ENCODE results near the gene MPHOSPH8. TPM values are rescaled to one million over a fixed set of nuclear protein-coding genes. Genes with fewer than 3 reads are reported as not detected.
"Not testable (repeated sequence)": the region's sequence is repeated elsewhere in the genome, so short reads cannot be mapped to it uniquely, and the experiment has no call there.

Gene MPHOSPH8
- polyA plus RNA-seq, 1 donor = 96.6 TPM

DNA sequence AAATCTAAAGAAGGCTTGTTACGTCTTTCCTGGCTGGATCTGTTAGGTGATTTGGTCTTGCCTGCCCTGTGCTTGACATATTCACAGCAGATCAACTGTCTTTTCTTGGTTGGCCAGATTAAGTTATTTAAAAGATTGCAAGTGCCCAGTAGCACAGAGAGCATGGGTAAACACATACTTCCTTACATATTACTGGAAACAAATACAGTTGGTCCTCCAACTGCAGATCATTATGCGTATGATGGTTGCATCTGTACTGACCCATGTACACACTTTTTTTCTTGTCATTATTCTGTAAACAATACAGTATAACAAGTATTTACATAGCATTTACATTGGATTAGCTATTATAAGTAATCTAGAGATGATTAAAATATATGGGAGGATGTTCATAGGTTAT, 9.2 kb upstream of the MPHOSPH8 start:
- no peak for DNase-seq

- peak; percentile 24 for DNase-seq
These were observed 462 bp upstream of the MPHOSPH8 start for GRCh38 chr13:19632915-19633478.

- DNase-seq = peak; percentile 27
These were observed 839 bp downstream of the MPHOSPH8 start for GRCh38 chr13:19634256-19634740.

GRCh38 chr13:19635926-19636325, 2.5 kb downstream of the MPHOSPH8 start:
- DNase-seq = not testable (repeated sequence)

- DNase-seq = no peak
These were observed 10.2 kb downstream of the MPHOSPH8 start for GRCh38 chr13:19643652-19644051.

- DNase-seq = no peak
These were observed 11.5 kb downstream of the MPHOSPH8 start for GRCh38 chr13:19645000-19645399.

DNA sequence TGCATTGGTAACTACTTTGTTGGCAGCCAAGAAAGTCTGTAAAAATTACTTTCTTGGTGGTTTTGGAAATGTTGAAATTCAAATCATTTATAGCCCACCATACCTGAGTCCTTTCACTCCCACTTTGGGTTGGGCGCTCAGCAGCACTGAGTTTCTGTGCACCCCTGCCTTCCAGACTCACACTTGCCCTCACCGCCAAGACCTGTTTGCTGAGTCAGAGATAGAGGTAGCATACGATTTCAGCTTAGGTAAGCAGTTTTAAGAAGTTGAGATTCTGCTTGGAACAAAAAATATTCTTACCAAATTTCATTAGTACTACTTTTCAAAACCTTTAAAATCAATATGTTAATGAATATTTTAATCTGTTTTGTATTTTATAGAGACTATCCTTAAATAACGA, 12.6 kb downstream of the MPHOSPH8 start:
- no peak for DNase-seq

- DNase-seq = no peak
These were observed 17.3 kb downstream of the MPHOSPH8 start for GRCh38 chr13:19650742-19651141.

DNA sequence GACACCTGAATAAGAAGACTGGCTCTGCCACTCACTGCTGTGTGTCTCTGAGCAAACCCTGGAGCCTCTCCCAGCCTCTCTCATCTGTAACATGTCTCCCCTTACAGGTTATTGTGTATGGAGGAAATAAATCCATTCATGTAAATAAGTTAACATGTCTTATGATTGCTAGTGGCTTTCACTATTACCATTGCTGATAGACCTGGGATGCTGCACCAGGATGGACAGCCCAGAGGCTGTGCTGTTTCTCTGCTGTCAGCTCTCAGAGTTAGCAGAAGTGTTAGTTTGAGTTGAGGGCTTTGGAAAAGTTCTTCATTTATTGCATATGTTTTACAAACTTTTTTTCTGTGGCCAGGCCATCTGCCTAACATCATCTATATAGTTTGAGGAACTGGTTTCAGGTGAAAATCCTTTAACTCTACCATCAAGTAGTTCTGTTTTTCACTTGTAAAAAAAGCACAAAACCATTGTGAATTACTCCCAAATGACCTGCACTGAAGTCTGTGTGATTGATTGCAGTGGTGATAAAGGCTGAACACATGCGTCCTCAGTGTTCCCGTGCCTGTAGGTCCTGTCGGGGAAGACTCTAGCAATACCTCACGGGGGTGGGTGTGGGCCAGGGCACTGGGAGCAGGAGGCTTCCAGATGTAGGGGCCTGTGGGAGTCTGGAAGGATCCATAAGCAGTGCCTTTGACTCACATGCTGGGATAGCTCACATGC, 24.6 kb downstream of the MPHOSPH8 start:
- DNase-seq = no peak

DNA sequence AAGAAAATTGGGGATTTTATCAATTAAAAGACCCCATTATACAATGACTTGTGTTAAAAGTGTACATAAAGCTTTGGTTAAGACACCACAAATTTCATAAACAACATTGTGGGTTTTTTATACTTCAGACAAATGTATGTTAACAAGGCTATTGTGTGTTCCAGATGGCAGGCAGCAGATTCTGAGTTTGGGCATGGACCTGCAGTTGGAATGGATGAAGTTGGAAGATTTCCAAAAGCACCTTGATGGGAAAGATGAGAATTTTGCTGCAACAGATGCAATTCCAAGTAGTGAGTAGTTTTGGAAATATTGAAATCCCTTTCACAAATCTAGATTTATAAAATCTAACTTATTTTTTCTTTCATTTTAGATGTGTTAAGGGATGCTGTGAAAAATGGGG, 25.4 kb downstream of the MPHOSPH8 start:
- DNase-seq = no peak

DNA sequence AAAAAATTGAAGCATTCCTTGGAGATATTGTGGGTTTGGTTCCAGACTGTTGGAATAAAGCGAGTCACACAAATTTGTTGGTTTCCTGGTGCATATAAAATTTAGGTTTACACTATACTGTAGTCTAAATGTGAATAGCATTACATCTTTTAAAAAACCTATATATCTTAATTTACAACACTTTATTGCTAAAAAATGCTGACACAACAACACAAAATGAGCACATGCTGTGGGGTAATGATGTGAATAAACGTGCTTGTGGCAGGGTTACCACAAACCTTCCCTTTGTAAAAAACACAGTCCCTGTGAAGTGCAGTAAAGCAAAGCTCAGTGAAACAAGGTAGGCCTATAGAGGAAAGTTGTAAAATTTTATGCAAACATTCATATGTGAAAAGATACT, 27.7 kb downstream of the MPHOSPH8 start:
- DNase-seq = no peak

DNA sequence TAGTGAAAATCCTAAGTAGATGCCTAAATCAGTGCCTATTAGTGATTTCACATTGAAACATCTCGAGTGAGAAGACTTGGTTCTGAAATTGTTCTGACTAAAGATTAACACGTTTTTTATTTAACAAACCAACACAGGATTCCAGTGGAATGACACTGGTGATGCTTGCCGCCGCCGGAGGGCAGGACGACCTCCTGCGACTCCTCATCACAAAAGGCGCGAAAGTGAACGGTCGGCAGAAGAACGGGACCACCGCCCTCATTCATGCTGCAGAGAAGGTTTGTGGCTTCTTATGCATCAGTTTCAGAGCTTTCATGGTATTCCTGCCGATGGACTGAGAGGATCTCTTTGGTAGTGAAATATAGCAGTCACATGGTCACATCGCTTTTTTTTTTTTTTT, 28.1 kb downstream of the MPHOSPH8 start:
- DNase-seq = no peak

GRCh38 chr13:19663416-19663979, 30.0 kb downstream of the MPHOSPH8 start:
- DNase-seq = no peak

DNA sequence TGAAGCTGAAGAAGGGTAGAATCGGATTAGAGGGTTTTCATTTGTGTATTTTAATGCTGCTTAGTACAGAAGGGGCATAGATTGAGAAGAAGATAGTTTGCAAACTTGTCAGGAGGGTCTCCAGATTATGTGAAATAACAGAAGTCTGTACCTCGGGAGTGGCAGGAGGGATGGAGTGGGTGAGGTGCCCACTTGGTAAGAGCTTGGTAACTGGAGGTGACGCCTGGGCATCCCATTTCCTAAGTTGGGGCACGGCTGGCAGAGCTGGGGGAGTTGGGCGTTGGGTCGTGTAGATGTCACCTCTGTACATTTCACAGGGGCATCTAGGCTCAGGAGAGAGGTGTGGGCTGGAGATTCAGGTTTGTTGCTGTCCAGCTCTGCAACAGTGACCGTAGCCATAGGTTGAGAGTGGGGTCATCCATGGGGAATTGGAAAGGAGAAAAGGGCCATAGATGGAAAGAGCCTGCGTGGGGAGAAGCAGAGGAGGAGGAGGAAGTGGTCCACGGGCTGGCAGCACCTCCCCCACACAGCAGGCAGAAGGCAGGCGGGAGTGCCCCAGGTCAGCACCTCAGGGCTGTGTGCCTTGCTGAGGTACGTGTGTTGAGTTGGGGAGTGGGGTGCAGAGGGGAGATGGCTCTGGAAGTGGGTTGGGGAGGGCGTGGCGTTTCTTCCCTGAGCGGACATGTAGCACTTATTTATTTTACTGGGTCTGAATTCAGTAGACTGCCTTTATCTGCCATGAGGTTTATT, 31.2 kb downstream of the MPHOSPH8 start:
- no peak for DNase-seq

DNA sequence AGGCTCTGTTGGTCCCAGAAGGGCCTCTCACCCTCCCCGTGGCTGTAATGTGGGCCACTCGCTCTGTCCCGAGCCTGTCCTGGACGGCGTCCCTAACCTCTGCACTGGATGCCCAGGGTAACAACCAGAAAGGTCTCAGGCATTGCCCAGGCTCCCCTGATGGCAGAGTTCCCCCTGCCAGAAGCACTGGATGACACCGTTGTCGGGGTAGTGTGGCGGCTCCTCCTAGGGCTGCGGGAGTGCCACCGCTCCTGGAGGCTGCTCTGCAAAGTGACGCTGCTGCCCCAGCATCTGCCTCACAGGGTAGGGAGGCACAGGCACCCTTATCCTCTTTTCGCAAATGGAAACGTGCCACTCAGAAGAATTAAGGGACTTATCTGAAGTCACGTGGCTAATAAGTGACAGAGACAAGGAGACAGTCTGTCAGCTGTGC, 32.0 kb downstream of the MPHOSPH8 start:
- no peak for DNase-seq

DNA sequence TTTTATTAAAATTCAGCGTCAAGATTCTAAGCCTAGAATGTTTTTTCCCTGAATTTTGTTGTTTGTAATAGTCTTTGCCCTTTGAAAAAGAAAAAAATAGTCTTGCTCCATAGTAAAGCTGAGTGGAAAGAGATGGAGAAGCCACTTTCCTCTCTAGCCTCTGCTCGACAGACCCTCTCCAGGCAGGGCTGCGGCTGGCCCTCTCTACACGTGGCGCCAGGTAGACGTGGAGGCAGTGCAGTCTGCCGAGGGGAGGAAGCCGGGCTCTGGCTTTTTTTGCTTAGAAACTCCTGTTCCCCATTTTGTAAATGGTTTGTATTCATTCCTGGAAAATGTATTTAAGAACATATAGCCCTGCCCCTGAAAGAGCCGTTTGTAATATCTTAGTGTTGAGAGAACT, 35.3 kb downstream of the MPHOSPH8 start:
- DNase-seq = no peak

DNA sequence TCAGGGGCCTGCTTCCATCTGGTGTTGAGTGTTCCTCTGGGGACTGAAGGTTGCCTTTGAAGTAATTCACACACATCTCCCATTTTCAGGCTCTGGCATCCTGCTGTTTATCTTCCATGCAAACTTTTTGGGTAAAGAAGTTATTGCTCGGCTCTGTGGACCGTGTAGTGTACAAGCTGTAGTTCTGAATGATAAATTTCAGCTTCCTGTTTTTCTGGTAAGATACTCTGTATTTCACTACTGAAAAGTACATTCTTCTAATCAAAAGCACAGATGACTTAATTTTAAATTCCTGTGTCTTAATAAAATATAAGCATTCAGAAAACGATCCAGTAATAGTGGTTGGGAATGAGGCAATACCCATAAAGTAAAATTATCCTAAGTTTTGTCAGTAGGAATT, 36.7 kb downstream of the MPHOSPH8 start:
- no peak for DNase-seq

DNA sequence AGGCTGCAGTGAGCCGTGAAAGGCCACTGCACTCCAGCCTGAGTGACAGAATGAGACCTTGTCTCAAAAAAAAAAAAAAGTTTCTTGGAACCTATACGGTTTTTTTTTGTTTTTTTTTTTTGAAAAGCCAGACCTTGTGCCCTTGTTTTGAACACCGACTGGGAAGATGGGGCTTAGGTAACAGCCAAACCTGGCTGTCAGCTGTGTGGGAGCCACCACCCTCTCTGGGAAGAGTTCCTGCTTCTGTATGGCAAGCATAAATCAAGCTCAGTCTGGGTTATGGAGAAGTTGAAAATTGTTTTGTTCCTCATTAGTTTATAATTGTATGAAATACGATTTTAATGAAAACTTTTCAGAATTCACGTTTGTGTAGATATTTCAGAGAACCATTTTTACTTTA, 39.5 kb downstream of the MPHOSPH8 start:
- no peak for DNase-seq

DNA sequence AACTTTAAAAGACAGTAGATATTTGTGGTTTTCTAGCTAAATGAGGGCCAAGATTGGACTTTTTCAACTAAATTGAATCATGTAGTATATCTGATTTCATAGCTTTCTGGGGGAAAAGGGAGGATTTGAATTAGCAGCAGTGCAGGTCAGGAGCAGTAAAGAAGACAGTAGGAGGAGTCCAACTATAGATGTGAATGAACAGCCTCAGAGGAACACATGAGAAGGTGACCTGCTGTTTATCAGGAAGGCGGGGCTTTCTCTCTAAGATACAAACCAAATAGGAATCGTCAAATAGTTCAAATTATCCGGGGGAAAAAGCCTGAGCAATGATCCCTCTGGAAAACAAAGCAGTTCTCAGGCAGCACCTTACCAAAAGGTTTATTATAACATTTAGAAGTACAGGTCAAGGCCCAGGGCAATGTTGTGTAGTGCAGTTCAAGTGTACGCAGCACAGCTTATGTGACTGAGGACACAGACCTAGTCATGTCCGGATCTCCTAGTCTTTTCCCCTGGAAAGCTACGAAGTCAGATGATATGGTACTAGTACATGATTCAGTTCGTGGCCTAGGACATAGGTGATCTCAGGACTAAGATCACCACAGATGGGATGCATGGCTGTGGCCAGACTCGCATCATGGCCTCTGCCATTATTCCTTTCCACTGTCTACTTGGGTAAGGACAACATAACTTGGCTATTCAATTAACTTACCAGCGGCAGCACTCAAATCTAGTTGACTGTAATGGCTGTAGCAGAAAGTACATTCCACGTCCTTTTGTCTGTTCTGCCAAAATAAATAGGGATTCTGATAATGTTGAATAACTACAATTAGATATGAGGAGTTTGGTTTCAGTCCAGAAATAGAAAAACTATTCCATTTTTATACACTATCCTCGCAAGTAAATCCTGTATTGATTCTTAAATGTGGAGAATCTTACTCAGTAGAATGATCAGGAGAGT, 40.3 kb downstream of the MPHOSPH8 start:
- no peak for DNase-seq

DNA sequence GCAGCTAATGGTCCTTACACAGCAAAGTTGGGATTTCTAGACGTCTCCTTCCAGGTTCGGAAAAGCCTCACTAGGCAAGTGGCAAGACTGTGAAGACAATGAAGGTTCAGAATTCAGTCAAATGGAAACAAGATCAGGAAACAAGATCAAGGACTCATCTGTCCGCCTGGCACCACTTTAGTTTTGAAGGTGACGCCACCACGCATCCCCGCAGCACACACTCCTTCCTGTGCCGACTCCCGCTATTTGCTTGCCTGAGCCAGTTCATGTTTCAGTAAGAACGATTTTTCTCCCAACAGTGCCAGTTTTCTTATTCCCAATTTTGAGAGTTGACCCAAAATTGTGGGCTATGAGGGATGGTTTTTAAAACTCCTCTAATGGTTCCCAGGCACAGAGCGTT, 41.4 kb downstream of the MPHOSPH8 start:
- no peak for DNase-seq

GRCh38 chr13:19676168-19676567, 42.7 kb downstream of the MPHOSPH8 start:
- DNase-seq = no peak

DNA sequence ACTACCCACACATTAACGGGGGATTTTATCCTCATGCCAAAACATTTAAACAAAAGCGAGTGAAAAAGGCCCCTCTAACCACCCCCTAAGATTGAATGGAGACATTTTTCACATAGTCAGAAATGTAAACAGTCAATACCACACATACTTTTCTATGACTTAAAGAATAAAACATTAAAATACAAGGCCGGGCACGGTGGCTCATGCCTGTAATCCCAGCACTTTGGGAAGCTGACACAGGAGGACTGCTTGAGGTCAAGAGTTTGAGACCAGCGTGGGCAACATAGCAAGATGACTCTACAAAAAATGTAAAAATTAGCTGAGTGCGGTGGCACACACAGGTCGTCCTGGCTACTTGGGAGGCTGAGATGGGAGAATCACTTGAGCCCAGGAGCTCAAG, 47.3 kb downstream of the MPHOSPH8 start:
- DNase-seq = no peak
